GM13976 (cell line): ENCODE data around the gene MYO7B.

Experiments used
- DNase-seq: peaks from one replicate; pipeline ENCODE4 v3.0.0; 2012; ENCODE audit warnings: low spot score
- CTCF ChIP-seq: IDR thresholded peaks from 2 replicates; pipeline ENCODE4 v1.5.1; 2012; ENCODE audit warnings: borderline replicate concordance, mild to moderate bottlenecking; ENCODE audit not compliant: insufficient read depth; ENCODE audit errors: extremely low read depth, missing control alignments, control extremely low read depth
- in situ Hi-C: fragments of 300-500 bp; cut with MboI; formaldehyde crosslinking; loops from one replicate; pipeline ENCODE4 v1.12.0; 2022; ENCODE audit warnings: low sequenced_read_pairs, mixed read lengths, inconsistent platforms; ENCODE audit not compliant: unreplicated experiment

The MYO7B gene

DNA sequence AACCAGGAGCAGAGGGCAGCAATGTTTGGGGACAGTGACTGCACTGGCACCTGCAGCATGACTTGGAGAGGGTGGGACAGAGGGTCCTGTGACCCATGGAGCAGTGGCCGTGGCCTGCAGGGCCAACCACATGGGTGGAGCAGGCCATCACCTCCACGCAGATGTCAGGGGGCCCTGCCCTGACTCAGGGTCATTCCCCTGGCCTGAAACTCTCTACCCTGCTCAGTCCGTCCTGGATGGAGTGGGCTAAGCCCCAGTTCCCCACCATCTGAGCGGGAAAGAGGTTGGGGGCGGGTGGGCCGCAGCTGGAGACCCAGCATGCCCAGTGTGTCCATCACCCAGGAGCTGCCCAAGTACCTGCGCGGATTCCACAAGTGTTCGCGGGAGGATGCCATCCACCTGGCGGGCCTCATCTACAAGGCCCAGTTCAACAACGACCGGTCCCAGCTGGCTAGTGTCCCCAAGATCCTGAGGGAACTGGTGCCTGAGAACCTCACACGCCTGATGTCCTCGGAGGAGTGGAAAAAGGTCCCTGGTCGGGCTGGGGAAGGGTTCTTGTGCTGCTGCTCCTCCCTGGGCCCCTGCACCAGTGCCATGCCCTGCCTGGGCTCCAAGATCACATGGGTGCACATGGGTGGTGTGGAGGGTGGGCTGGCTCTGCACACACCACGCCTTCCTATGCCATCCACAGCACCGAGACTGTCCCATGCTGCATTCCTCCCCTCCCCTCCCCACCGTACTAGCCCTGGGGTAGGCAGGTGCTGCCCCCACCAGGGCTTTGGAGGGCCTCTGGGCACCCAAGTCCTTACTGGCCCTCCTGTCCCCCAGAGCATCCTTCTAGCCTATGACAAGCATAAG, 100.1 kb downstream of the MYO7B start:
- DNase-seq: no peak
- no peak for TF ChIP-seq CTCF
- in situ Hi-C loops: no loop called here

- no peak for DNase-seq
- in situ Hi-C loops: no loop called here
- TF ChIP-seq CTCF: no peak
Observed at GRCh38 chr2:127636248-127637235, 101.1 kb downstream of the MYO7B start.

GRCh38 chr2:127637236-127637630, 101.8 kb downstream of the MYO7B start:
- in situ Hi-C loops: no loop called here
- TF ChIP-seq CTCF: no peak
- DNase-seq: no peak

DNA sequence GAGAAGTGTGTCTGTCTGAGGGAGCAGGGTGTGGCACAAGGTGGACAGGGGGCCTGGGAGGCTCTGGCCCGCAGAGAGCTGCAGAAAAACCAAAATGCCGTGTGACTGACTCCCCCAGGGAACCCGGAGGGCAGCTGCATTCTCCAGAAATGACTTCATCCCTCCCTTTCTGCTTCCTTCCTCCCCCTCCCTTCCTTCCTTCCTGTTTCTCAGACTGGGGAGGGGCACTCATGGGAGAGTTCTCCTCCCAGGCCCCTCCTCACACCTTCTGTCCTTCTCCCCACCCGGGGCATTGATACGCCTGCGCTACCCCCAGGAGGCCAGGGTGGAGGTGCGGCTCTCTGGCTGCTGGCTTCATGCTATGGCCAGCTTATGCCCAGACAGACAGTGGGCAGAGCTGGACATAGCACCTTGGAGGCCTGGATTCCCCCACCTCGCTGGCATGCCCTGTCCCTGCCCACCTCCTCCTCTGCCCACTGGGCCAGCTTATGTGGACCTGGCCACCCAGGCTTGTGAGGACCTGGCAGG, 102.3 kb downstream of the MYO7B start:
- DNase-seq: no peak
- in situ Hi-C loops: no loop called here
- no peak for TF ChIP-seq CTCF

GRCh38 chr2:127638361-127639110, 103.1 kb downstream of the MYO7B start:
- in situ Hi-C loops: no loop called here
- DNase-seq: no peak
- no peak for TF ChIP-seq CTCF

DNA sequence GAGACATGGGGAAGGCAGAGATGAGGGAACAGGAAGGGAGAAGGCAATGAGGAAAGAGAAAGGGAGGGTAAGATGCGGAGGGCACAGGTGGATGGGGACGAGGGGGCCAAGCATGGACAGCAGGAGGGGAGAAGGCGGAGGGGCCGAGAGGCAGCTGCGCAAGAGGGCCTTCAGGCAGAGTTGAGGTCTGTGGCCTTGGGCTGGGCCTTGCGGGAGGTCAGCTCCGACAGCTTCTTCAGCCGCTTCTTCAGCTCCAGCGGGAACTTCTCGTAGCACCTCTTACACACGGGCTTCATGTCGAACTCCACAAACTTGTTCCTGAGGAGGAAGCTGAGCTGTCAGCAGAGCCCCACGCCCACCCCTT, 103.6 kb downstream of the MYO7B start:
- DNase-seq: no peak
- in situ Hi-C loops: no loop called here
- no peak for TF ChIP-seq CTCF
